Mucosa of gallbladder (tissue), 1 donor: ENCODE data around the gene CHST14. TPM values are rescaled to one million over a fixed set of nuclear protein-coding genes. Genes with fewer than 3 reads are reported as not detected.
"Not testable (repeated sequence)": the region's sequence is repeated elsewhere in the genome, so short reads cannot be mapped to it uniquely, and the experiment has no call there.

Experiments used
- DNase-seq: peaks from one replicate; pipeline ENCODE4 v3.0.0-alpha.2; 2020; ENCODE audit warnings: low spot score
- total RNA-seq: library from RNA; stranded (reverse); gene quantifications from one replicate; pipeline ENCODE4 v1.2.1, GENCODE V29; 2021
- donor health status: DM: no; HTN: no; CAD: no.

CHST14 gene
- total RNA-seq, 1 donor from 2014 or later, result 15.8 TPM

DNA sequence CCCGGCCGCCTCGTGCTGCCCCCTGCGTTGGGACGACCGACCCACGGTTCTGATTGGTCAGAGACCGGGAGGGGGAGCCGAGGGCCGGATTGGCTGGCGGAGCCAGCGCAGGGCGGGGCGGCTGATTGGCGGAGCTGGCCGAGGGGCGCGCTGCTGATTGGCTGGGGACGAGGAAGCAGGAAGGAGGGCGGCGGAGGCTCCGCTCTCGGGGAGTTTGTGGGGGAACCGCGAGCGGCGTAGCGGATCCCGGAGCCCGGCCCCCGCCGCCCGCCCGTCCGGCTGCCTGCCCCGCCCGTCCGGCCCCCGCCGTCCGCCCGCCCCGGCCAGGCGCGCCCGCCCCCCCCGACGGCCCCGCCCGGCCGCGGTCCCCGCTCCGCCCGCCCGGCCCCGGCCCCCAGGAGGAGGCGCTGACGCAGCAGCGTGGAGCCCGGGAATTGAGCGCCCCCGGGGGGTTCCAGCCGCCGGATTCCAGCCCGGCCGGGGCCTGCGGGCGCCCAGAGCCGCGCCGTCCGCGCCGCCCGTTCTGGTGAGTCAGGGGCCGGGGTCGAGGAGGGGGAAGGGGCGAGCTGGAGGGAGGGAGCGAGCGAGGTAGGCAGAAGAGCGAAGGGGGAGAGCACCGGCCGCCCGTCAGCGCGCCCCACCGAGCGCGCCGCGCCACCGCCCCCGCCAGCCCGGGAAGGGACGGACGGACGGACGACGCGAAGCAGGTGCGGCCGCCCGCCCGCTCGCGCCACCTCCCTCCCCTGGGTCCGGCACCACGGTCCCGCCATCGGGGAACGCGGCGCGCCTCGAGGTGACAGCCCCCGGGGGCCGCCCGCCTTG is 29.8 kb upstream of the CHST14 start, which contains the start of gene BAHD1:
Gene BAHD1, plus strand, starts transcription at position 211 of the 822 bp plus-strand sequence. CDS start 17,512 bp downstream, outside the sequence.
- DNase-seq, result peak; percentile 96

DNA sequence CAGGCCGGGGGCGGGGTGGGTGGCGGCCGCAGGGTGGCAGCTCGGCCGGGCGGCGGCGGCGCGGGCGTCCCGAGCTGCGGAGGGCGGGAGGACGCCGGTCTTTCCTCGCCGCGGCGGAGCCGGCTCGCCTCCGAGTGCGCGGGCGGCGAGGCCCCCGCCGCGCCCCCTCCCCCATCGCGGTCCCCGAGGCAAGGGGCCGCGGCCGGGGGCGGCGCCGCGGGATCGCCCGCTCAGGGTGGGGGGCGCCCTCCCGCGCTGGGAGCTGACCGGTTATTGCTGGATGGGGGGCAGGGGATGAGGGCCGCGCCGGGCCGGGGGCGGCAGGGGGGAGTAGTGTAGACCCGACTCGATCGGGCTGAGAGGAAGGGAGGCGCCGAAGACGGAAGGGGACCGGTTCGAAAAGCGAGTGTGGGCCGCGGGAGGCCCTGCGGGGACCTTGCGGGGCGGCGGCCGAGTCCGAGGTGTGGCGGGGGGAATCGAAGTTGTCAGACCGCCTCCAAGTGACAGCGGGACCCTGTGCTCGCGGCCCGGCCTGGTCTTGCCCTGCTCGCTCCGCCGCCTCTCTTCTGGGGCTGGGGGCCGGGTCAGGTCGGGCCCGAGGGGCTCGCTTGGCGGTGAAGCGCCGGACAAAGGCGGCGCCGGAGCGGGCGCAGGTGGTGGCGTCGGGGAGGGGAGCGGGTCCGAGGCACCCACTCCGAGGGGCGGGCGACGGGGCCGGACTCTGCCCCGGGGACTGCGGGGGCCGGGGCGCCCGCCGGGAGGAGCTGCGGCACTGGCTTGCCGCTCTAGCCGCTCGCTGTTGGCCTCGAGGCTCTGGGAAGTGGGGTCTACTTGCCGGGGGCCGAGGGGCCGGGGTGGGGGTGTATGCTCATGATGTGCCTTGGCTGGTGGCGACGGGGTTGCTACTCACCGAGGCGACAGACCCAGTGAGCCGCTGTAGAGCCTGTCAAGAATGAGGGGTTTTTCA is 28.9 kb upstream of the CHST14 start:
- no peak for DNase-seq

- DNase-seq, result no peak
These were observed 27.5 kb upstream of the CHST14 start for GRCh38 chr15:40443255-40443654.

- DNase-seq, result no peak
These were observed 26.9 kb upstream of the CHST14 start for GRCh38 chr15:40443846-40444245.

- no peak for DNase-seq
These were observed 26.0 kb upstream of the CHST14 start for GRCh38 chr15:40444736-40445135.

DNA sequence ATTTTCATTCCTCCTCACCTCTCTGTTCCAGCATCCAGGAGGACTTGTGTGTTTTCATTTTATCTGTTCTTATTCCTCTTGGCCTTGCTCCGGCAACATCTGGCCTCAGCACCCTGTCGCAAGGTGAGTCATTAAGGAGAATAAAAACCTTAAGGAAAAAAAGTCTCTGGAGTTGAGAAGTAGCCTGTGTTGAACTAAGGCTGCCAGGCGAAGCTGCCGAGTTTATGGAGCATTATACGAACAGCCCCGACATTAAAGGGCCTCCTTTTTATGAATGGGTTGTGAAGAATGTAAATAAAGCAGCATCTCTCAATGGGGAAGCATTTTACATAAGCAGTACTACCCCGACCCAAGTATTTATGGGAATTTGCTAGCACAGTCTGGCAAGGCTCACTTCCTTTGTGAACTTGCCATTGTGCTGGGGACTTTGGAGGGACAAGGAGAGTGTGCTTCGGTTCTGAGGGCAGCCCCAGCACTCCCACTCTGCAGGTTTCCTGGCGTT is 25.3 kb upstream of the CHST14 start:
- no peak for DNase-seq

DNA sequence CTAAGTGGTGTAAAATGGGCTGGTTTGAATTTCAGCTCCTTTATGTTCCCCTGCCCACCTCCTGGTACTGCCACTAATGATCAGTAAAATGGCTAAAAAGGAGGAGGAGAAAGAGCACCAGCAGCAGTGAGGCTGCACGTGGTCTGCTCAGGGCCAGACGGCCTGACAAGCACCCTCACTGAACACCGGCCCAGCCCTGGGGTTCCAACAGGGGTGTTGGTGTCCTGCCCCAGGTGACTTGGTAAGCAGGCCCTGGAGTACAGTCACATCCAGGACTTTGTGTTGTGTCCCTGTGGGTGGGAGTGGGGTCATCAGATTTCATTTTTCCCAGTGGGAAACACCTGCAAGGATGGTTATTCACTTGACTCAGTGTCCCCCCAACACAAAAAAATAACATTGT is 24.6 kb upstream of the CHST14 start:
- no peak for DNase-seq

DNA sequence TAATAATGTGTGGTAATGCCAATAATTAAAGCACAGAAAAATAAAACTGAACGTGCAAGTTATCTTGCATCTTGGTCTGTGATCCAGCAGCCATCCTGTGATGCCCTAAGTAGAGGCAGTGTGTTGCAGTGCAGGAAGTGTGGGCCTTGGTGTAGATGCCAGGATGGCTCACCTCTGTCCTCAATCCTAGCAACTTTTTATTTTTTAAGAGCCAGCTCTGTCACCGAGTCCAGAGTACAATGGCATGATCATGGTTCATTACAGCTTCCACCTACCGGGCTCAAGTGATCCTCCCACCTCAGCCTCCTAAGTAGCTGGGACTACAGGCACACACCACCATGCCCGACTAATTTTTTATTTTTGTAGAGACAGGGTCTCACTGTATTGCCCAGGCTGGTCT is 22.4 kb upstream of the CHST14 start:
- no peak for DNase-seq

DNA sequence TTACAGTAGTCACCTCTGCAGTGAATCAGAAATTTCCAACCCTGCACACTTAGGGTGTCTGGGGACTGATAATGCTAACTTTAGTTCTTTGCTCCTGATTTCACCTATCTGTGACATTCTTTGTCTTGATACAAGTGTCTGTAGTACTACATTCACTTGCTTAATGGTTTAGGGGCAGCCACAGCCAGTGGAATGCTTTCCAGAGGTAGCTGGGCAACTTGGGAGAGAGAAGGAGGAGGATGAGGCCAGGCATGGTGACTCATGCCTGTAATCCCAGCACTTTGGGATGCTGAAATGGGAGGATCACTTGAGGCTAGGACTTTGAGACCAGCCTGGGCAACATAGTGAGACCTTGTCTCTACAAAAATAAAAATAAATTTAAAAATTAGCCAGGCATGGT is 21.5 kb upstream of the CHST14 start:
- DNase-seq, result no peak

DNA sequence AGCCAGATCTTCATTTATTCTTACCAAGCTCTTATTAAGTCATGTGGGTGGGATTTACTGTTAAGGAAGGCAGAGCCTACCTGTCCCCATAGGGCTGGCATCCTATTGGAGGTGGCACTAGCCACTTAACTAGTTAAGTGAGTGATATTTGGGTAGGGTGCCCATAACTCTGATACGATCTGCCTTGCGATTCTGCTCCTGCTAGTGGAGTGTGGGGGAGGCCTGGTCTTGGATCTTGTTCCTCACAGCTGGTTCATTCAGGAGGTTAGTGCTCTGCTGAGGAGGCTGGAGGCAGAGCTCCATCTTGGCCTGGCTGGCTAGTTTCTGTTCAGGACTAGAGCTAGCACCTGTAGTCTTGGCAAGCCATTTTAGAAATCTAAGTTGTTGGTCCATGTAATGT is 20.7 kb upstream of the CHST14 start:
- DNase-seq, result no peak

- no peak for DNase-seq
These were observed 19.1 kb upstream of the CHST14 start for GRCh38 chr15:40451527-40452158.

- DNase-seq, result no peak
These were observed 18.3 kb upstream of the CHST14 start for GRCh38 chr15:40452296-40453090.

DNA sequence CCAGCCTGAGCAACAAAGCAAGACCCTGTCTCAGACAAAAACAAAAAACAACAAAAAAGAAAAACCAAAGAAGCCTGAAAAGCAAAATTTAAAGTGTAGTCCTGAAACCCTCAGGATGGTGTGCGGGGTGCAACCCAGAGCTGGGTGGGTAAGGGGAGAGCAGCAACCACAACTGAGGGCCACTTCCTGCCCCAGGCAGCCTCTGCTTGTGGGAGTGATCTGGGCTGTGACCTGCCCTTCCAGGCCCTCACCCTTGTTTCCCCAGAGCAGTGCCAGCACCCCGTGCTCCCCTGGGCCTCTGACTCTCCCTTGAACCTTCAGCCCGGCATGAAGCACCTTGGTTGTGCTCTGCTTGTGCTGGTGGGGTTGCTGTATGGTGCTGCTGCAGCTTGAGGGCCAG is 16.8 kb upstream of the CHST14 start:
- not testable (repeated sequence) for DNase-seq

GRCh38 chr15:40454904-40455391 is 15.8 kb upstream of the CHST14 start:
- DNase-seq, result no peak

DNA sequence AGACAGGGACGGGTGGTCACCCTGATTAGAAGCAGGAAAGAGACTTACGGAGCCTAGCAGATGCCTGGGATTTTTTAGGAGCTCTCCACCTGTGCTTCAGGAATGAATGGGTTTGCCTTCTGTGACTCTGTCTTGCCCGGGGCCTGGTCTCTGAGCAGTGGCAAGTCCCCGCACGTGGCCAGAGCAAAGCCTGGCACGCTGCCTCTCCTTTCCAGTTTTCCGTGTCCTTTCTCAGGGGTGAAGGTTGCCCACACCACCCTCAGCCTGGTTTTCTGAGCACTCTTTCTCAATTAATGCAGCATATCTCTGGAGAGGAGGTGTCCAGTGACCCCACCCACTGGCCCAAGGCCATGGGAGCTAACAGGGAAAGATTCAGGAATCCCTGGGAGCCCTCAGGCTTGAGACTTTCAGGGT is 14.5 kb upstream of the CHST14 start:
- no peak for DNase-seq

DNA sequence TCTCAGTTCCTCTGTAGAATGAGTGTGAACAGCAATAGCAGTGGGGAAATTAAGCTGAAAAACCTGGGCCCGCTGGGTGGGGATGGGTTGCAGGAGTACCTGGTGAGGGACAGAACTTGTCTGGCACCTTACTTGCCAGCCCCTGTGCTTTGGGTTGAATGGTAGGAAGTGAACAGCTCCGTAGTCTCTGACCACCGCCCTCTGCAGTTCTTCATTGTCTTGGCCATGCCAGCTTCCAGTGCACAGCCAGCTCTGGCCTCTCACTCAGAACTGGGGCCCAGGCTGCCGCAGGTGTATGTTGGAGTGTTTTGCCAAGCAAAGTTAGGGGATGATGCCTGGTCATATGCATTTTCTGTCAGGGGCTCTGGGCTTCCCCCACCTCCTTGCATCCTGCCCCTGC is 14.0 kb upstream of the CHST14 start:
- no peak for DNase-seq

GRCh38 chr15:40458495-40459371 is 12.1 kb upstream of the CHST14 start:
- DNase-seq, result no peak

- no peak for DNase-seq
These were observed 11.3 kb upstream of the CHST14 start for GRCh38 chr15:40459391-40460015.

DNA sequence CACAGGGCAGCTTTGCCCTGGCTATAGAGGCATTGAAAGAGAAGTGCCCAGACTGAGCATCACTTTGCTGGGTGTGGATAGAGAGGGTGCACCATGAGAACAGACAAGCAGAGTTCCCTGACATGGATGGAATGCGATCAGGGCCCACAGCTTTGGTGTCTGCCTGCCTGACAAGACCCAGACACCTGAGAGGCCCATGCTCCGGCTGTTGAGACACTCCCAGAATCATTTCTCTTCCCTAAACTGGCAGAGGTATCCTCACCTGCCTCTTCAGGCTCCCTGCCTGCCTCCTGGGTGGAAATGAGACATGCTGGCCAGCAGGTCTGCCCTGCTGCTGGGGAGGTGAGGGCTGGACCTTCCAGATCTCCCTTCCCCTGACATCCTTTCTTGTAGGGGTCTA is 10.4 kb upstream of the CHST14 start:
- DNase-seq, result no peak
